ENCODE measurements around the gene LMCD1.

The LMCD1 gene

DNA sequence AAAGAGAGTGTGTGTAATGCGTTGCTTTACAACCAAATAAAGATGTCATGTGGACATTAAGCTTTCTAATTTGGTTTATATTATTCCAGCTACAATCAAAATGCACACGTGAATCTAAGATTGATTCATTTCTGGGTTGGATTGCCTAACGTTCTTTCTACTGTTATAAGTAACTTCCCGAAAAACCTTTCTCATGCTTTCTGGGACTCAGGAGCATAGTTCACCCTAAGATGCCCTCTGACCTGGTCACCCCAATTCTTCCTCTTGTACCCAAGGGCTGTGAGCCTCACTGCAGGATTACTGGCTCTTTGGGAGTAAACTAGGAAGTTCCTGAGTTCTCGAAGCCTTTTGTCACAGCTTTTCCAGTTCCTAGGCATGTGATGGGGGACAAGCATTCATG is 12.7 kb upstream of the LMCD1 start:
- DNase-seq (ENCODE audit: low spot score) = no peak
- TF ChIP-seq, protein P1, sequence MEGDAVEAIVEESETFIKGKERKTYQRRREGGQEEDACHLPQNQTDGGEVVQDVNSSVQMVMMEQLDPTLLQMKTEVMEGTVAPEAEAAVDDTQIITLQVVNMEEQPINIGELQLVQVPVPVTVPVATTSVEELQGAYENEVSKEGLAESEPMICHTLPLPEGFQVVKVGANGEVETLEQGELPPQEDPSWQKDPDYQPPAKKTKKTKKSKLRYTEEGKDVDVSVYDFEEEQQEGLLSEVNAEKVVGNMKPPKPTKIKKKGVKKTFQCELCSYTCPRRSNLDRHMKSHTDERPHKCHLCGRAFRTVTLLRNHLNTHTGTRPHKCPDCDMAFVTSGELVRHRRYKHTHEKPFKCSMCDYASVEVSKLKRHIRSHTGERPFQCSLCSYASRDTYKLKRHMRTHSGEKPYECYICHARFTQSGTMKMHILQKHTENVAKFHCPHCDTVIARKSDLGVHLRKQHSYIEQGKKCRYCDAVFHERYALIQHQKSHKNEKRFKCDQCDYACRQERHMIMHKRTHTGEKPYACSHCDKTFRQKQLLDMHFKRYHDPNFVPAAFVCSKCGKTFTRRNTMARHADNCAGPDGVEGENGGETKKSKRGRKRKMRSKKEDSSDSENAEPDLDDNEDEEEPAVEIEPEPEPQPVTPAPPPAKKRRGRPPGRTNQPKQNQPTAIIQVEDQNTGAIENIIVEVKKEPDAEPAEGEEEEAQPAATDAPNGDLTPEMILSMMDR (IDR thresholded peaks at IDR 0.05; ENCODE audit: extremely low read depth, missing control alignments) = no peak

DNA sequence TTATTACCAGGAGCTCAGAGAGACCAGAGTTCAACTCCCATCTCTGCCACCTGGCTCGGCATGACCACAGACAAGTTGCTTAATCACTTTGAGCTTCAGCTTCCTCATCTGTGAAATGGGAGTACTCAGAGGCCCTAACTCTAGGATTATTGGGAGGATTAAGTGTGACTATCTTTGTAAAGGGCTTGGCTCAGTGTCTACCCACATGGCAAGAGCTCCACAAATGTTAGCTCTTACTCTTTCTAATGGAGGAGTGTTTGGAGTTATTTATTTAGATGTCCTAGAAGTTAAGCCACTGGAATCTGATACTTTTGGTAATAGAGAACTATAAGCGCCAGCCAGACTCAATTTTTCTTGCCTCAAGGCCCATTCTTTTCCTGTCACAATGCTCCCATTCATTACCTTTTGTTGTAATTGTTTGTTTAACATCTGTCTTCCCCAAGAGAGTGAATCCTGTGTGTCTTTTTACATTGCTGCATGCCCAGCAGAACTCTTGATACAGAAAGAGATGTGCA is 12.3 kb upstream of the LMCD1 start:
- TF ChIP-seq, protein P1 (IDR thresholded peaks at IDR 0.05; ENCODE audit: extremely low read depth, missing control alignments) = no peak
- no peak for DNase-seq (ENCODE audit: low spot score)

DNA sequence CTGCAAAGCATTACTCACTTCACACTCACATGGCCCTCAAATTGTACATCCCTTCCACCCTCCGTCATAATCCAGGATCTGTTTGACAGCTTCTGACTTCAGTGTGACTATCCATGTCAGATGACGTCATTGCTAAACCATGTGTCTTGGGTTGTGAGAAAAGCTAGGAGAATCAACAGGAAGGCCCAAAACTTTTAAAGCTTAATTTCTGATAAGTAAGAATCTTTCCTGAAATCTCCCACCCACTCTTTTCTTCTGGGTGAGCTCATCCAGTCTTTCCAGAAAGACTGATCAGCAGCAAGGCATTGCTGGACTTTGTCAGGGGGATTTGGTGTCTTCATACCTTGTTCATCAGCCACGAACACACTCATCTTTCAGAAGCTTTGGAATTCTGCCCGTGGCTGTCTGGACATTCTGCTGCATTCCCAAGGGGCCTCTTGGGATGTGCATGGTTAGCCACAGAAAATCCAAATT is 11.5 kb upstream of the LMCD1 start:
- DNase-seq (ENCODE audit: low spot score) = no peak
- TF ChIP-seq, protein P1 (IDR thresholded peaks at IDR 0.05; ENCODE audit: extremely low read depth, missing control alignments) = no peak

DNA sequence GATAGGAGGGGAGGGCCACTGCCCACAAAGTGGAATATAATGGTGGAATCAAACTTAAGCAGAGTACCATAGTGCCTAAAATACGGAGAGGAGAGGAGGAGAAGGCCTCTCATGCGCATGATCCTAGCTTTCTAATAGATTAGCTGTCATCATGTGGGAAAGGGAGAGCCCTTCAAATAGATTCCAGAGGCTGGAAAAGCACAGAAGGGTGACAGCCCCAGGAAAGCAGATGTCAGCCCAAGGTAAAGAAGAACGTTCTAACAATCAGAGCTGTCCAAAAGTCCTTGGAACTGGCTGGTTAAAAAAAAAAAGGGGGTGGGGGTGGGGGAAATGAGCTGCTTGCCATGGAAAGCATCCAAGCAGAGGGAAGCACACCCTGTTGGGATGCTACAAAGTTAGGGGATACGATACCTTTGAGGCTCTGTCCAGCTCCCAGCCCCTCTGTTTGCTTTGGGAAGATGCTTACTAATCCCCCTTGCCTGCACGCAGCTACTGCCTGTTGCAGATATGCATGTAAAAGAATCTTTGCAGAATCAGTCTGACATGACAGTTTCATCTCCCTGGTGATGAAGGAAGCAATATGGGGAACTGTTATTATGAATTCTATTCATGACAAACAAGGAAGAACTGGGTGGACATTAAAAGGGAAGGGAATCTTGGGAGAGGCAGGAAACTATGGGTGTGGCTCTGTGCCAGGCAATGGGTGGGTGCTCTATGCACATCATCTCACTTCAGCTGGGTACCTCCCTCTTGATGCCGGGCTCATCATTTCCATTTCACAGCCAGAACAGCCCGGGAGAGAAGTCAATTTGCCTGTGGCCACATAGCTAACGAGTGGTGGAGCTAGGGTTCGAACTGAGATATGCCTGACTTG is 10.1 kb upstream of the LMCD1 start:
- TF ChIP-seq, protein P1 (IDR thresholded peaks at IDR 0.05; ENCODE audit: extremely low read depth, missing control alignments) = no peak

DNA sequence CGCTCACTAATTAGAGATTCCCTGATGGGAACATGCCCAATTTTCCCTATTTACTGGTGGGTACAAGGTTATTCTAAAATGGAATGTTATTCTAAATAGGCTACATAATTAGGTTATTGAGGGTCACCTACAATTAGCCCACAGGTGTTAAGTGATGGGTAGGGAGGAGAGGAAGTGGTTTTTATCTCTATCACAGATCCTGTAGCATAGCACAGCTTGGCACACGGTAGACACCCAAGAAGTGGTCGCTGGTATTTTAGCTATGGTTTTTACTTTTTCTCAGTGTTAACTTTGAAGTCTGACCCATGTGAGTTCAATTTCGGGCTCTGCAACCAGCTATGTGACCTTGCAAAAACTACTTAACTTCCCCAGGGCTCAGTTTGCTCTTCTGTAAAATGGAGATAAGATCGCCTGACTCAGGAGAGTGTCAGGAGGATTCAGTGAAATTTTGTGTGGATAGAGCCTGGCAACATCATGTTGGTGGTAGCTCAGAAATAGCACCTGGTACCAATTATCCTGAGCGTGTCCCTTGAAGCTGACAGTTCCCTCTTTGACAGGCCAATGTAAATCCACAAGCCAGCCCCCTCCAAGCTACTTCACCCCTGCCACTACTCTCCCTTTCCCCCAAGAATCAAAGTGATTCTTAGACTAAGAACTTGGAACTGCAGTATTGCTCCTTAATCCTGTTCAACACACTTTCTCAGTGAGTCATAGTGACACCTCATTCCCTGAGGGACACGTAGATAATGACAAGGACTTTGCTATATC is 8.7 kb upstream of the LMCD1 start:
- TF ChIP-seq, protein P1 (IDR thresholded peaks at IDR 0.05; ENCODE audit: extremely low read depth, missing control alignments) = no peak
- no peak for DNase-seq (ENCODE audit: low spot score)

More for the DNA sequence above, 10.1 kb upstream of the LMCD1 start:
- DNase-seq (ENCODE audit: low spot score) = no peak

DNA sequence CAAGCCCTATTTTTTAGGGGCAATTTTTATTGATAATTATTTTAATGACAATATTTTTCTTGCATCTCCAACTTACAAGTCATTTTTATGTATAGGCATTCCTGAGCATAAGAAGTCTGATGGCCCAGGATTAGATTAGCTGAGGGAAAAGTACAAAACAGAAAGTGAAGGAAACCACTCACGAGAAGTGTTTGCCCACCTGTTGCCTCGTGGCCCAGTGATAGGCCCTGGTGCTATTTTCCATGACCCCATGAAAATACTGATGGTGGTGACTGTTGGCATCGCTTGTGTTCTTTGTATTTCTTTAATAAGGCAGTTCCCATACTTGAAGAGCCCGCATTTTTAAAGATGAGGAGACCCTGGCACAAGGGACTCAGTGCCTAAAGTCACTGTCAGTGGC is 7.9 kb upstream of the LMCD1 start:
- no peak for DNase-seq (ENCODE audit: low spot score)
- TF ChIP-seq, protein P1 (IDR thresholded peaks at IDR 0.05; ENCODE audit: extremely low read depth, missing control alignments) = no peak

DNA sequence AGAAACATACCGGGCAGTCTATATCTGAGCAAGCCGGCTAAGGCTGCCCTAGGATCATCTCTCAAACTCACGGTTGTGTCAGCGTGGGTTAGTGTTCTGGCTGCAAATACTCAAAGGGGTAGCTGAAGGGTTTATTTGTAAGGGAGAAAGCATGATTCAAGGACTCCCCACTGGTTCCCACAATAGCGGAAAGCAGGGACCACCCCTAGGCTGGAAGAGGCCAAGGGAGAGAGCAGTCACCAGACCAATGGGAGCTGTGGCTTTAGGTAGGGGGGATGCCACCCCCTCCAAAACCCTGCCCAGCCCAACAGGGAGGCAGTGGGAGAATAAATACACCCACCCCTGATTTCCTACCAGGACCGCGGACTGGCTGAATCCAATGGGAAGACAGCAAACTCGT is 7.3 kb upstream of the LMCD1 start:
- no peak for DNase-seq (ENCODE audit: low spot score)
- TF ChIP-seq, protein P1 (IDR thresholded peaks at IDR 0.05; ENCODE audit: extremely low read depth, missing control alignments) = no peak

All from GM20000 (cell line).